AML-193 (cell line): ENCODE results near the gene PKN2.
A peak's percentile ranks its signal among the peaks of the same experiment; 100 is the strongest.
"Not testable (repeated sequence)": the region's sequence is repeated elsewhere in the genome, so short reads cannot be mapped to it uniquely, and the experiment has no call there.

ENCODE experiments used
- DNase-seq, 2 experiments: peaks; one replicate each; lab custom pipeline; 2025; lab: John Stamatoyannopoulos, UW

Gene PKN2

GRCh38 chr1:88680471-88680870 lies 3.6 kb upstream of the PKN2 start:
- no peak for DNase-seq

- no peak for DNase-seq
Observed at GRCh38 chr1:88680911-88681622, 3.0 kb upstream of the PKN2 start.

- DNase-seq, result peak; percentile 33 to 37
Observed at GRCh38 chr1:88684482-88685258, 597 bp downstream of the PKN2 start.

GRCh38 chr1:88685259-88685620 lies 1.2 kb downstream of the PKN2 start:
- no peak for DNase-seq

- DNase-seq, result no peak
Observed at GRCh38 chr1:88691540-88691939, 7.5 kb downstream of the PKN2 start.

- DNase-seq, result no peak
Observed at GRCh38 chr1:88695781-88696180, 11.7 kb downstream of the PKN2 start.

- no peak for DNase-seq
Observed at GRCh38 chr1:88697503-88697902, 13.4 kb downstream of the PKN2 start.

GRCh38 chr1:88698140-88698539 lies 14.1 kb downstream of the PKN2 start:
- no peak for DNase-seq

- DNase-seq, result no peak
Observed at GRCh38 chr1:88698764-88699163, 14.7 kb downstream of the PKN2 start.

GRCh38 chr1:88700425-88701013 lies 16.4 kb downstream of the PKN2 start:
- no peak for DNase-seq

GRCh38 chr1:88701275-88701674 lies 17.2 kb downstream of the PKN2 start:
- peak; percentile 87 to 88 for DNase-seq

- peak in 1 of 2 experiments; percentile 8 for DNase-seq
Observed at GRCh38 chr1:88701793-88702192, 17.7 kb downstream of the PKN2 start.

- no peak for DNase-seq
Observed at GRCh38 chr1:88708011-88708410, 23.9 kb downstream of the PKN2 start.

- not testable (repeated sequence) for DNase-seq
Observed at GRCh38 chr1:88712907-88713306, 28.8 kb downstream of the PKN2 start.

GRCh38 chr1:88716571-88716970 lies 32.5 kb downstream of the PKN2 start:
- not testable (repeated sequence) for DNase-seq

- DNase-seq, result no peak
Observed at GRCh38 chr1:88722492-88722891, 38.4 kb downstream of the PKN2 start.

GRCh38 chr1:88726697-88727096 lies 42.6 kb downstream of the PKN2 start:
- DNase-seq, result peak; percentile 56 to 74

GRCh38 chr1:88727205-88727604 lies 43.1 kb downstream of the PKN2 start:
- no peak for DNase-seq

GRCh38 chr1:88729297-88729696 lies 45.2 kb downstream of the PKN2 start:
- DNase-seq, result no peak

GRCh38 chr1:88730132-88730675 lies 46.1 kb downstream of the PKN2 start:
- DNase-seq, result peak; percentile 49 to 55

GRCh38 chr1:88730995-88731394 lies 46.9 kb downstream of the PKN2 start:
- no peak for DNase-seq

- no peak for DNase-seq
Observed at GRCh38 chr1:88731475-88732269, 47.6 kb downstream of the PKN2 start.
